Right ventricle myocardium inferior (tissue), 1 donor: ENCODE measurements around the gene ITGA1. TPM values are rescaled to one million over a fixed set of nuclear protein-coding genes. Genes with fewer than 3 reads are reported as not detected.

Experiments
- ATAC-seq: fragments of 200-7000 bp; cut with Tn5 transposase; one replicate; pipeline ENCODE4 v1.9.1; 2020; ENCODE audit warnings: mild to moderate bottlenecking, moderate library complexity
- DNase-seq: peaks from one replicate; pipeline ENCODE4 v3.0.0; 2021; ENCODE audit errors: missing footprints
- intact Hi-C: fragments of 100-400 bp; cut with DNase I; formaldehyde crosslinking; loops from one replicate; pipeline ENCODE4 v1.11.0; 2022
- total RNA-seq: library from RNA; stranded (reverse); fragmentation: NEBNext Ultra II Directional; extraction: Animal tissue kit (Norgen Biotek cat#: 25700); gene quantifications from one replicate; pipeline ENCODE4 v1.2.1, GENCODE V29; 2021
- donor health status: DM: no; HTN: yes; CAD: no; lungs with severe emphysema.

The ITGA1 gene
- total RNA-seq, 1 donor from 2014 or later: 29.9 TPM

- ATAC-seq: no peak
- DNase-seq: no peak
- intact Hi-C loops: no loop called here
Measured at GRCh38 chr5:52906845-52907244, 119.1 kb downstream of the ITGA1 start.

- no peak for ATAC-seq
- no peak for DNase-seq
- intact Hi-C loops: no loop called here
Measured at GRCh38 chr5:52909192-52909591, 121.5 kb downstream of the ITGA1 start.

GRCh38 chr5:52910071-52910470 lies 122.4 kb downstream of the ITGA1 start:
- ATAC-seq: no peak
- no peak for DNase-seq

GRCh38 chr5:52915176-52915875 lies 127.6 kb downstream of the ITGA1 start:
- intact Hi-C loops: loop anchor here (2.0 to 5.0 kb wide), 2 partner anchors 127 to 223 kb away; no protein-coding TSS in a partner anchor
- DNase-seq (peak; percentile 31), ATAC-seq (peak; percentile 75)

More at GRCh38 chr5:52910071-52910470, 122.4 kb downstream of the ITGA1 start:
- intact Hi-C loops: no loop called here

- DNase-seq: no peak
- intact Hi-C loops: no loop called here
- ATAC-seq: no peak
Measured at GRCh38 chr5:52920929-52921328, 133.2 kb downstream of the ITGA1 start.

- DNase-seq: peak; percentile 27
- intact Hi-C loops: no loop called here
- ATAC-seq: no peak
Measured at GRCh38 chr5:52922384-52922783, 134.7 kb downstream of the ITGA1 start.

- intact Hi-C loops: no loop called here
Measured at GRCh38 chr5:52924456-52924855, 136.7 kb downstream of the ITGA1 start.

GRCh38 chr5:52925001-52925400 lies 137.3 kb downstream of the ITGA1 start:
- DNase-seq: no peak
- intact Hi-C loops: no loop called here
- ATAC-seq: no peak

More at GRCh38 chr5:52924456-52924855, 136.7 kb downstream of the ITGA1 start:
- DNase-seq (peak; percentile 17), ATAC-seq (no peak)

- no peak for DNase-seq
- intact Hi-C loops: no loop called here
- ATAC-seq: no peak
Measured at GRCh38 chr5:52928689-52929088, 141.0 kb downstream of the ITGA1 start.

- no peak for ATAC-seq
Measured at GRCh38 chr5:52938226-52938625, 150.5 kb downstream of the ITGA1 start.

GRCh38 chr5:52943285-52943684 lies 155.6 kb downstream of the ITGA1 start:
- intact Hi-C loops: no loop called here
- no peak for DNase-seq
- no peak for ATAC-seq

More at GRCh38 chr5:52938226-52938625, 150.5 kb downstream of the ITGA1 start:
- intact Hi-C loops: no loop called here
- DNase-seq: no peak

GRCh38 chr5:52943808-52944207 lies 156.1 kb downstream of the ITGA1 start:
- no peak for ATAC-seq
- intact Hi-C loops: no loop called here
- DNase-seq: no peak

GRCh38 chr5:52945040-52945439 lies 157.3 kb downstream of the ITGA1 start:
- DNase-seq (no peak), ATAC-seq (no peak)
- intact Hi-C loops: loop anchor here (5.0 kb wide), 1 partner anchor 42 kb away; the partner anchor contains the start of gene ITGA2

GRCh38 chr5:52947208-52947607 lies 159.5 kb downstream of the ITGA1 start:
- intact Hi-C loops: loop anchor here (5.0 kb wide), 1 partner anchor 40 kb away; the partner anchor contains the start of gene ITGA2
- ATAC-seq (no peak), DNase-seq (no peak)

GRCh38 chr5:52947851-52948250 lies 160.1 kb downstream of the ITGA1 start:
- DNase-seq (no peak), ATAC-seq (no peak)
- intact Hi-C loops: loop anchor here (2.0 to 5.0 kb wide), 2 partner anchors 39 to 149 kb away; partner anchors contain the start of gene ITGA2

- no peak for DNase-seq
- ATAC-seq: peak; percentile 96
- intact Hi-C loops: loop anchor here (2.0 to 5.0 kb wide), 2 partner anchors 39 to 148 kb away; partner anchors contain the start of gene ITGA2
Measured at GRCh38 chr5:52948418-52949076, 160.8 kb downstream of the ITGA1 start.

- intact Hi-C loops: no loop called here
- no peak for DNase-seq
- ATAC-seq: no peak
Measured at GRCh38 chr5:52950686-52951085, 163.0 kb downstream of the ITGA1 start.

GRCh38 chr5:52952483-52952882 lies 164.8 kb downstream of the ITGA1 start:
- ATAC-seq: no peak
- DNase-seq: no peak
- intact Hi-C loops: no loop called here

- intact Hi-C loops: no loop called here
- DNase-seq (no peak), ATAC-seq (no peak)
Measured at GRCh38 chr5:52956014-52956413, 168.3 kb downstream of the ITGA1 start.
